ENCODE results near the gene NEK9.
"Not testable (repeated sequence)": the region's sequence is repeated elsewhere in the genome, so short reads cannot be mapped to it uniquely, and the experiment has no call there.

Gene NEK9

GRCh38 chr14:75098682-75099081 is 28.2 kb downstream of the NEK9 start:
- no peak for DNase-seq

- no peak for DNase-seq
These were observed 28.6 kb downstream of the NEK9 start for GRCh38 chr14:75098212-75098611.

GRCh38 chr14:75096959-75097358 is 29.9 kb downstream of the NEK9 start:
- DNase-seq = no peak

GRCh38 chr14:75095690-75096089 is 31.2 kb downstream of the NEK9 start:
- no peak for DNase-seq

- DNase-seq = no peak
These were observed 32.0 kb downstream of the NEK9 start for GRCh38 chr14:75094896-75095295.

GRCh38 chr14:75092698-75093097 is 34.1 kb downstream of the NEK9 start:
- DNase-seq = no peak

GRCh38 chr14:75091251-75091650 is 35.6 kb downstream of the NEK9 start:
- DNase-seq = no peak

GRCh38 chr14:75090353-75090752 is 36.5 kb downstream of the NEK9 start:
- no peak for DNase-seq

- peak; percentile 21 to 40 for DNase-seq
These were observed 38.1 kb downstream of the NEK9 start for GRCh38 chr14:75088566-75089373.

GRCh38 chr14:75088153-75088552 is 38.7 kb downstream of the NEK9 start:
- DNase-seq = no peak

GRCh38 chr14:75084513-75084912 is 42.3 kb downstream of the NEK9 start:
- DNase-seq = no peak

- no peak for DNase-seq
These were observed 43.6 kb downstream of the NEK9 start for GRCh38 chr14:75083271-75083670.

GRCh38 chr14:75081660-75082229 is 45.1 kb downstream of the NEK9 start:
- DNase-seq = no peak

GRCh38 chr14:75079521-75079920 is 47.3 kb downstream of the NEK9 start:
- DNase-seq = no peak

GRCh38 chr14:75077794-75078193 is 49.1 kb downstream of the NEK9 start:
- no peak for DNase-seq

GRCh38 chr14:75070383-75070782 is 56.5 kb downstream of the NEK9 start:
- no peak for DNase-seq

GRCh38 chr14:75069811-75070145 is 57.1 kb downstream of the NEK9 start:
- no peak for DNase-seq

GRCh38 chr14:75069121-75069810 is 57.6 kb downstream of the NEK9 start, which contains the start of gene ZC2HC1C:
TSS of gene ZC2HC1C (plus strand) at chr14:75069641. CDS start at chr14:75070574, 933 bp downstream.
- peak; percentile 64 to 73 for DNase-seq

GRCh38 chr14:75068294-75069120 is 58.3 kb downstream of the NEK9 start:
- no peak for DNase-seq

GRCh38 chr14:75067765-75068164 is 59.1 kb downstream of the NEK9 start:
- not testable (repeated sequence) for DNase-seq

GRCh38 chr14:75067212-75067611 is 59.6 kb downstream of the NEK9 start:
- no peak for DNase-seq

- no peak for DNase-seq
These were observed 60.2 kb downstream of the NEK9 start for GRCh38 chr14:75066691-75067090.

- no peak for DNase-seq
These were observed 62.7 kb downstream of the NEK9 start for GRCh38 chr14:75064205-75064567.

All from stimulated activated CD4-positive, alpha-beta T cell treated with anti-CD3 and anti-CD28 coated beads, Interleukin-2, amount 100 ng/mL, for 48 hours (primary cell).